ENCODE results near the gene RPL22L1.
A peak's percentile ranks its signal among the peaks of the same experiment; 100 is the strongest.

Gene RPL22L1

GRCh38 chr3:170876537-170876936 lies 6.5 kb upstream of the RPL22L1 start:
- no peaks in the 10 kb centered on the region for H3K4me1 ChIP-seq (ENCODE audit: insufficient read depth, low read length)
- no peaks in the 10 kb centered on the region for H3K27me3 ChIP-seq (ENCODE audit: control insufficient read depth in 1 of 2, insufficient read depth in 2 of 2, low read length in 2 of 2)
- no peak overlapping the region for H3K27ac ChIP-seq (ENCODE audit: low read depth, low read length)
- H3K9me3 ChIP-seq (ENCODE audit: low read length), result peaks cover 6% of the 10 kb centered on the region
- no peaks in the 10 kb centered on the region for H3K36me3 ChIP-seq (ENCODE audit: insufficient read depth, low read length)
- no peak overlapping the region for H3K9ac ChIP-seq (ENCODE audit: low read length)
- no peak overlapping the region for H3K4me3 ChIP-seq (ENCODE audit: low read depth in 1 of 2, low read length in 2 of 2)

DNA sequence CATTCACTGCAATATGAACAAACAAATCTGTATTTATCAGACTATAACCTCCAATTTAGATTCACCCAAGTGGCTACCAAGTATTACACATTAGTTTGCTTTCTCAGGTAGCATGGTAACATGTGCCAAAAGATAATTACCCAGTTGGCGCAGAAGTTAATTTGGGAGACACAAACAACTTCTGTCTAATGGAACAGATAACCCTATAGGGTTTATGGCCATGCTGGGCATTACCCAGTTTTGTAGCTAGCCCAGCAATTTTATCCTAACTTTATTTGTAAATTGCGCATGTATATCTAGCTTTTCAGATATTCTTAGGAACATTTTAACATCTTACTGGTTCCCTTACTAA lies 780 bp downstream of the RPL22L1 start:
- Histone ChIP-seq H3K9ac (ENCODE audit: low read length) (peak overlapping the region; percentile 67), H3K36me3 (ENCODE audit: insufficient read depth, low read length) (peaks cover 28% of the 10 kb centered on the region), H3K27ac (ENCODE audit: low read depth, low read length) (peak overlapping the region; percentile 79), H3K27me3 (ENCODE audit: control insufficient read depth in 1 of 2, insufficient read depth in 2 of 2, low read length in 2 of 2) (no peaks in the 10 kb centered on the region), H3K4me1 (ENCODE audit: insufficient read depth, low read length) (peaks cover 8% of the 10 kb centered on the region), H3K4me3 (ENCODE audit: low read depth in 1 of 2, low read length in 2 of 2) (peak overlapping the region; percentile 67 to 94), H3K9me3 (ENCODE audit: low read length) (no peaks in the 10 kb centered on the region)

GRCh38 chr3:170868577-170869238 lies 1.3 kb downstream of the RPL22L1 start:
- H3K27ac ChIP-seq (ENCODE audit: low read depth, low read length), result no peak overlapping the region
- no peaks in the 10 kb centered on the region for H3K27me3 ChIP-seq (ENCODE audit: control insufficient read depth in 1 of 2, insufficient read depth in 2 of 2, low read length in 2 of 2)
- peaks cover 28% of the 10 kb centered on the region for H3K36me3 ChIP-seq (ENCODE audit: insufficient read depth, low read length)
- H3K9ac ChIP-seq (ENCODE audit: low read length), result peak overlapping the region; percentile 67
- H3K9me3 ChIP-seq (ENCODE audit: low read length), result no peaks in the 10 kb centered on the region
- peaks cover 8% of the 10 kb centered on the region for H3K4me1 ChIP-seq (ENCODE audit: insufficient read depth, low read length)
- peak overlapping the region; percentile 67 to 94 for H3K4me3 ChIP-seq (ENCODE audit: low read depth in 1 of 2, low read length in 2 of 2)

- Histone ChIP-seq H3K9ac (ENCODE audit: low read length) (no peak overlapping the region), H3K4me3 (ENCODE audit: low read depth in 1 of 2, low read length in 2 of 2) (no peak overlapping the region), H3K9me3 (ENCODE audit: low read length) (no peaks in the 10 kb centered on the region), H3K27ac (ENCODE audit: low read depth, low read length) (no peak overlapping the region), H3K4me1 (ENCODE audit: insufficient read depth, low read length) (peaks cover 8% of the 10 kb centered on the region), H3K36me3 (ENCODE audit: insufficient read depth, low read length) (peaks cover 28% of the 10 kb centered on the region), H3K27me3 (ENCODE audit: control insufficient read depth in 1 of 2, insufficient read depth in 2 of 2, low read length in 2 of 2) (no peaks in the 10 kb centered on the region)
Measured at GRCh38 chr3:170867143-170867937, 2.7 kb downstream of the RPL22L1 start.

DNA sequence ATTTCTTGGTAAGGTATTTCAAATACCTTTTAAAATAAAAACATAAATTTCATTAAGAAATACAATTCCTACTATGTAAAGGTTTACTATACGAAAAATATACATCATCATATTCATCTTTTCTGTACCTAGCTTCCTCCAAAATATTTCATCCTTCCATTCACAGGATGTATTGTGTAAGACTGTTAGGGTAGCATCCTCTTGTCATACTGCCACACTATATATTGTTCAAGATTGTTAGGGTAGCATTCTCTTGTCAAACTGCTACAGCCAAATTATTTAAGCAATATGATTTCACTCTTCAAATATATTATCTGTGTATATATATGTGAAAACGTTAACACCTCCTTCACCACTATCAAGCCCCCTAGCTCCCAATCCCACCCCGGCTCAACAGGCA lies 3.5 kb downstream of the RPL22L1 start:
- Histone ChIP-seq H3K4me3 (ENCODE audit: low read depth in 1 of 2, low read length in 2 of 2) (no peak overlapping the region), H3K4me1 (ENCODE audit: insufficient read depth, low read length) (peaks cover 8% of the 10 kb centered on the region), H3K9ac (ENCODE audit: low read length) (no peak overlapping the region), H3K27me3 (ENCODE audit: control insufficient read depth in 1 of 2, insufficient read depth in 2 of 2, low read length in 2 of 2) (no peaks in the 10 kb centered on the region), H3K36me3 (ENCODE audit: insufficient read depth, low read length) (peaks cover 28% of the 10 kb centered on the region), H3K9me3 (ENCODE audit: low read length) (no peaks in the 10 kb centered on the region), H3K27ac (ENCODE audit: low read depth, low read length) (no peak overlapping the region)

- Histone ChIP-seq H3K27me3 (ENCODE audit: control insufficient read depth in 1 of 2, insufficient read depth in 2 of 2, low read length in 2 of 2) (no peaks in the 10 kb centered on the region), H3K36me3 (ENCODE audit: insufficient read depth, low read length) (peaks cover 28% of the 10 kb centered on the region), H3K4me1 (ENCODE audit: insufficient read depth, low read length) (peaks cover 8% of the 10 kb centered on the region), H3K4me3 (ENCODE audit: low read depth in 1 of 2, low read length in 2 of 2) (no peak overlapping the region), H3K27ac (ENCODE audit: low read depth, low read length) (no peak overlapping the region), H3K9ac (ENCODE audit: low read length) (no peak overlapping the region), H3K9me3 (ENCODE audit: low read length) (no peaks in the 10 kb centered on the region)
Measured at GRCh38 chr3:170865209-170866094, 4.5 kb downstream of the RPL22L1 start.

DNA sequence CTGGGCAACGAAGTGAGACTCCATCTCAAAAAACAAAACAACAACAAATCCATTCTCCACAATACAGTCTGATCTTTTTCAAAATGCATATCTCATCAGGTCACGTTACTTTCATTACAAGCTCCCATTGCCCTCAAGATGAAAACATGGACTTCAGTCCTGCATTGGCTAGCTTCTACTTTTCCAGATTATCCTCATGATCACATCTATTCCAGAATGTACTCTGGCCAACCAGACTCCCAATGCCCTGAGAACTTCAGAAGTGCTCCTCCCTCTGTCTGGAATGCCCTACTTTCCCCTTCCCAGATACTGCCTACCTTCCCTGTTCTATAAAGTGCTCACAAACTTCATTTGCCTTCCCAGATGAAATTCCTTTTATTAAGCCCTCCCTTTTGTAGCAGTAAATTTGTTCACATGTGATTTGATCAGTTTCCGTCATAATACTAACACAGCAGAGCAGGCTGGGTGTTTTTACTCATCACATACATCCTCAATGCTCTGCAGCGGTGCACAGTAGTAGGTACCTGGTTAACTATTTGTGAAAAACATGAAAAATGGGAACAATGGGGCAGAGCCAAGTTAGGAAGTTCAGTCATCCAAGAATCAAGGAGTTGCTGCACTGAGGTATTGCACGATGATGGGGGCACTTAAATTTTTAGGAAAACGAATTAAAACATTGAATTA lies 5.3 kb downstream of the RPL22L1 start:
- Histone ChIP-seq H3K4me1 (ENCODE audit: insufficient read depth, low read length) (peaks cover 8% of the 10 kb centered on the region), H3K36me3 (ENCODE audit: insufficient read depth, low read length) (peaks cover 28% of the 10 kb centered on the region), H3K27me3 (ENCODE audit: control insufficient read depth in 1 of 2, insufficient read depth in 2 of 2, low read length in 2 of 2) (no peaks in the 10 kb centered on the region), H3K4me3 (ENCODE audit: low read depth in 1 of 2, low read length in 2 of 2) (no peak overlapping the region), H3K9me3 (ENCODE audit: low read length) (no peaks in the 10 kb centered on the region), H3K9ac (ENCODE audit: low read length) (no peak overlapping the region), H3K27ac (ENCODE audit: low read depth, low read length) (no peak overlapping the region)

DNA sequence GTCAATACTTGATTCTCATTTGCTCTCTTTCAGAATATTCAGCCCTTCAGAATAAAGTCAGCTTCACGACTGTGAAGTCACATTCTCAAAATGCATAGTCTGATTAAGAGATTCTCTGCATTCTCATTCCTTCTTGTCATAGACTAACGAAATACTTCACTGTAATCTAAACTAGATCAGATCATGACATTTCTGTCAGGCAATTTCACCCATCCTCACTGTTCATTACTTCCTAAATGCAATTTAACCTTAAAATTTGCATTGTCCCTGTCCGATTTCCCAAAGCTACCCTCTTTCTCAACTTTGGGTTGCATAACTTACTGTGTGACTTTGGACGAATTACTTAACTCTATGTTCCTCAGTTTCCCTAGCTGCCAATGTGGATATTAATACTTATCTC lies 6.2 kb downstream of the RPL22L1 start:
- Histone ChIP-seq H3K9ac (ENCODE audit: low read length) (no peak overlapping the region), H3K4me3 (ENCODE audit: low read depth in 1 of 2, low read length in 2 of 2) (no peak overlapping the region), H3K36me3 (ENCODE audit: insufficient read depth, low read length) (peaks cover 28% of the 10 kb centered on the region)

GRCh38 chr3:170862618-170863374 lies 7.2 kb downstream of the RPL22L1 start:
- Histone ChIP-seq H3K27me3 (ENCODE audit: control insufficient read depth in 1 of 2, insufficient read depth in 2 of 2, low read length in 2 of 2) (no peaks in the 10 kb centered on the region), H3K9ac (ENCODE audit: low read length) (no peak overlapping the region), H3K9me3 (ENCODE audit: low read length) (no peaks in the 10 kb centered on the region), H3K4me1 (ENCODE audit: insufficient read depth, low read length) (peaks cover 2% of the 10 kb centered on the region), H3K36me3 (ENCODE audit: insufficient read depth, low read length) (peaks cover 24% of the 10 kb centered on the region), H3K4me3 (ENCODE audit: low read depth in 1 of 2, low read length in 2 of 2) (no peak overlapping the region), H3K27ac (ENCODE audit: low read depth, low read length) (no peak overlapping the region)

More for the DNA sequence above, 6.2 kb downstream of the RPL22L1 start:
- Histone ChIP-seq H3K9me3 (ENCODE audit: low read length) (no peaks in the 10 kb centered on the region), H3K27me3 (ENCODE audit: control insufficient read depth in 1 of 2, insufficient read depth in 2 of 2, low read length in 2 of 2) (no peaks in the 10 kb centered on the region), H3K27ac (ENCODE audit: low read depth, low read length) (no peak overlapping the region), H3K4me1 (ENCODE audit: insufficient read depth, low read length) (peaks cover 4% of the 10 kb centered on the region)

- H3K9me3 ChIP-seq (ENCODE audit: low read length), result no peaks in the 10 kb centered on the region
- no peaks in the 10 kb centered on the region for H3K36me3 ChIP-seq (ENCODE audit: insufficient read depth, low read length)
- no peak overlapping the region for H3K9ac ChIP-seq (ENCODE audit: low read length)
- no peak overlapping the region for H3K27ac ChIP-seq (ENCODE audit: low read depth, low read length)
- H3K4me3 ChIP-seq (ENCODE audit: low read depth in 1 of 2, low read length in 2 of 2), result no peak overlapping the region
- no peaks in the 10 kb centered on the region for H3K27me3 ChIP-seq (ENCODE audit: control insufficient read depth in 1 of 2, insufficient read depth in 2 of 2, low read length in 2 of 2)
- no peaks in the 10 kb centered on the region for H3K4me1 ChIP-seq (ENCODE audit: insufficient read depth, low read length)
Measured at GRCh38 chr3:170858599-170858998, 11.4 kb downstream of the RPL22L1 start.
